ENCODE results near the gene GJD4.

- TF ChIP-seq CTCF (IDR thresholded peaks at IDR 0.05) (no peak), MAX (IDR thresholded peaks at IDR 0.05) (no peak), CHD4 (IDR thresholded peaks at IDR 0.05; ENCODE audit: borderline replicate concordance) (no peak), KDM1A (IDR thresholded peaks at IDR 0.05; ENCODE audit: low read depth) (no peak), EP300 (IDR thresholded peaks at IDR 0.05) (no peak), RCOR1 (IDR thresholded peaks at IDR 0.05; ENCODE audit: low read depth, low read length) (no peak), REST (IDR thresholded peaks at IDR 0.05) (no peak), USF2 (IDR thresholded peaks at IDR 0.05) (no peak), RAD21 (conservative IDR thresholded peaks at IDR 0.05 in 1 of 2, IDR thresholded peaks at IDR 0.05 in 1 of 2) (no peak), POLR2A (IDR thresholded peaks at IDR 0.05; ENCODE audit: low read length) (no peak), PHF8 (IDR thresholded peaks at IDR 0.05; ENCODE audit: borderline replicate concordance, low read depth) (no peak)
Observed at GRCh38 chr10:35631404-35631803, 26.3 kb downstream of the GJD4 start.
